Omental fat pad (tissue), 4 donors: ENCODE measurements around the gene NRAS. TPM values are rescaled to one million over a fixed set of nuclear protein-coding genes. Genes with fewer than 3 reads are reported as not detected.

Experiments used
- ATAC-seq: fragments of 150-250 bp; one replicate; pipeline ENCODE4 v1.9.1; 2016; ENCODE audit warnings: mild to moderate bottlenecking, moderate library complexity; ENCODE audit not compliant: low FRiP score
- DNase-seq: peaks from one replicate; pipeline ENCODE4 v3.0.0-alpha.2; 2019; ENCODE audit warnings: low spot score
- total RNA-seq, 4 donors: library from RNA; depleted of rRNA; stranded (reverse); fragments of >200 nt; gene quantifications; one replicate each; pipeline ENCODE4 v1.1.0, GENCODE V29; 2016
- TF ChIP-seq, protein P1 (sequence below), 3 donors: fragments of 450-650 bp; IDR thresholded peaks; one replicate each; pipeline ENCODE4 v1.5.1; 2016 to 2017; ENCODE audit warnings: antibody characterized with exemption in 3 of 3, mild to moderate bottlenecking in 3 of 3, moderate library complexity in 2 of 3

NRAS gene
- 10 to 100 TPM; 24.1 to 46.2 (median 31.9) TPM for total RNA-seq

DNA sequence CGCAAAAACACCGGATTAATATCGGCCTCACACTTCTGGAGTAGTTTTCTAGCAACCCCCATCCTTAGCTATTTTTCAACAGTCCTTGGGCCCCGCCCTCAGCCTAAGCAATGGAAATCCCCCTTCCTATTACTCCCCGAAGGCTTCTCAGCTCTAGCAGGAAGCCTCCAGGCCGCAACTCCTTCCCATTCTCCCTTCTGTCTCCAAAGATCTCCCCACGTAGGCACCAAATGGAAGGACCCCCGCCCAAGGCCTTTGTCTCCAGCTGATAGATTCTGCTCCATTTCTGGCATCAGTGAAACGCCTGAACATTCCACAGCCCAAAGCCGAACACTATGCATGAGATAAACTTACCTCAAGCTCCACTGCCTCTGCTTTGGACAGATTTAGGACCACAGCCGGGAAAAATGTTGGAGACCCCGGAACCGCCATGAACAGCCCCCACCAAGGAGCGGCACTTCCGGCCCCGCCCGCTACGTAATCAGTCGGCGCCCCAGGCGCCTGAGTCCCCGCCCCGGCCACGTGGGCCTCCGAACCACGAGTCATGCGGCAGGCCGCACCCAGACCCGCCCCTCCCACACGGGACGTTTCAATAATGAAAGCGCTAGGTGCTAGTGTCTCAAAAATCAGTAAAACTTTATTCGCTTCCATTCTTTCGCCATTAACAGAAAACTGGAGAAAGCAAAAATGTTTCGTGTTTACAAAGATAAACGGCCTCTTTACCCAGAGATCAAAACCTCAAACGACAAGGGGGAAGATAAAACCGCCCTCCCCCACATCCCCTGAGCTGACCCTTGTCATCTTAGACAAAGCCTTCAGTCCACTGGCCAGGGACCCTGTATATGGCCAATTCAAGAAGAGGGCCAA lies at the start of gene NRAS:
NRAS (minus strand) TSS at position 468 of the 867 bp plus-strand sequence. CDS start 611 bp downstream, outside the sequence.
- ATAC-seq (peak; percentile 96), DNase-seq (peak; percentile 86)
- TF ChIP-seq, protein P1, sequence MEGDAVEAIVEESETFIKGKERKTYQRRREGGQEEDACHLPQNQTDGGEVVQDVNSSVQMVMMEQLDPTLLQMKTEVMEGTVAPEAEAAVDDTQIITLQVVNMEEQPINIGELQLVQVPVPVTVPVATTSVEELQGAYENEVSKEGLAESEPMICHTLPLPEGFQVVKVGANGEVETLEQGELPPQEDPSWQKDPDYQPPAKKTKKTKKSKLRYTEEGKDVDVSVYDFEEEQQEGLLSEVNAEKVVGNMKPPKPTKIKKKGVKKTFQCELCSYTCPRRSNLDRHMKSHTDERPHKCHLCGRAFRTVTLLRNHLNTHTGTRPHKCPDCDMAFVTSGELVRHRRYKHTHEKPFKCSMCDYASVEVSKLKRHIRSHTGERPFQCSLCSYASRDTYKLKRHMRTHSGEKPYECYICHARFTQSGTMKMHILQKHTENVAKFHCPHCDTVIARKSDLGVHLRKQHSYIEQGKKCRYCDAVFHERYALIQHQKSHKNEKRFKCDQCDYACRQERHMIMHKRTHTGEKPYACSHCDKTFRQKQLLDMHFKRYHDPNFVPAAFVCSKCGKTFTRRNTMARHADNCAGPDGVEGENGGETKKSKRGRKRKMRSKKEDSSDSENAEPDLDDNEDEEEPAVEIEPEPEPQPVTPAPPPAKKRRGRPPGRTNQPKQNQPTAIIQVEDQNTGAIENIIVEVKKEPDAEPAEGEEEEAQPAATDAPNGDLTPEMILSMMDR (IDR thresholded peaks at IDR 0.05), result no peak

DNA sequence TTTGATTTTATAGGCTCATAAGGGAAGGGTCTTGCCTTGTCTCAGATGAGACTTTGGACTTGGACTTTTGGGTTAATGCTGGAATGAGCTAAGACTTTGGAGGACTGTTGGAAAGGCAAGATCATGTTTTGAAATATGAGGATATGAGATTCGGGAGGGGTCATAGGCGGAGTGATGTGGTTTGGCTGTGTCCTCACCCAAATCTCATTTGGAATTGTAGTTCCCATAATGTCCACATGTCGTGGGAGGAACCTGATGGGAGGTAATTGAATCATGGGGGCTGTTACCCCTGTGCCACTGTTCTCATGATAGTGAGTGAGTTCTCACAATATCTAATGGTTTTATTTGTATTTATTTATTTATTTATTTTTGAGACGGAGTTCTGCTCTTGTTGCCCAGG lies 48.1 kb upstream of the NRAS start:
- TF ChIP-seq, protein P1 (IDR thresholded peaks at IDR 0.05), result no peak
- ATAC-seq (no peak), DNase-seq (no peak)

GRCh38 chr1:114758256-114758832 lies 41.8 kb upstream of the NRAS start:
- DNase-seq, result no peak
- peak; percentile 2 for ATAC-seq
- TF ChIP-seq, protein P1 (IDR thresholded peaks at IDR 0.05), result no peak

GRCh38 chr1:114757455-114758255 lies 41.1 kb upstream of the NRAS start, which contains the start of gene CSDE1:
Gene CSDE1 (minus strand): TSS chr1:114757984. CDS start chr1:114739890, 18,094 bp downstream.
- TF ChIP-seq, protein P1 (IDR thresholded peaks at IDR 0.05), result no peak
- DNase-seq, result peak; percentile 90
- peak; percentile 96 for ATAC-seq

- DNase-seq (peak; percentile 54), ATAC-seq (peak; percentile 64)
- TF ChIP-seq, protein P1 (IDR thresholded peaks at IDR 0.05), result no peak
Measured at GRCh38 chr1:114756949-114757454, 40.4 kb upstream of the NRAS start.

GRCh38 chr1:114756009-114756892 lies 39.7 kb upstream of the NRAS start:
- TF ChIP-seq, protein P1 (IDR thresholded peaks at IDR 0.05), result no peak
- DNase-seq (no peak), ATAC-seq (no peak)
